ENCODE results near the gene ELOVL5.

ELOVL5 gene

DNA sequence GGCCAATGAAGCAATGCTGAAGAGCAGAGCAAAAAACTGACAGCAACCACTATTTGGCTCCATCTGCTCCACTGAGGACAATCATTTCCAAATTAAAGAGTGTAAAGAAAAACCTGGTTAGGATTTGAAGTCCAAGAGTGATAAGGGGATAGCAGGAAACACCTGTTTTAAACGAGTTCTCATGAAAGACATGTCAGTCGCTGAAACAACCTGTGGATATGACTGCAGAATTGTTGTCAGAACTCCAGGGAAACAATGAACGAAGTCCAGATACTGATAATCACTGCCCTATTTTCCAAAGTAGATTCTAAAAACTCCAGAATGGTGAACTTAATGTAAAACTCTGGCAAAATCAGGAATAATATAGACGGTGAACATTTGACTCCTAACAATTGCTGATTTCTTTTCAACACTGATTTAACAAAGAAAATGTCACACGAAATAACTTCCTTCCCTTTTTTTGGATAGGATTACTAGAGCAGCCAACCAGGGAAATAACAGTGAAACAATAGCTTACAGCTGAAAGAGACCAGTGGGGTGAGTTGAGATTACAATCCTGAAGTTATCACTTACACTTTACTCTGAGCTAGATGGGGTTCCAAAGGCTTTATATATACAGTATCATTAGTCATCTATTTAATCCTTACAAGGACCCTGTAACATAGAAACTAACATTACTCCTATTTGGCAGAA, 83.7 kb downstream of the ELOVL5 start:
- Histone ChIP-seq H3K36me3 (ENCODE audit: control insufficient read depth in 5 of 5, insufficient read depth in 5 of 5, low read length in 5 of 5) (peaks cover 38 to 81% (median 56%) of the 10 kb centered on the region in 5 donors), H3K4me1 (ENCODE audit: control insufficient read depth in 5 of 5, insufficient read depth in 5 of 5, low read length in 5 of 5) (peaks cover 0 to 27% (median 19%) of the 10 kb centered on the region in 5 donors), H3K27ac (ENCODE audit: low read depth, low read length) (peak overlapping the region; percentile 82), H3K4me3 (ENCODE audit: low read depth in 1 of 5, low read length in 5 of 5) (no peak overlapping the region), H3K9ac (ENCODE audit: low read length in 5 of 5) (peak overlapping the region in 1 of 5 donors; percentile 70), H3K27me3 (ENCODE audit: control insufficient read depth in 5 of 5, insufficient read depth in 4 of 5, low read length in 5 of 5) (no peaks in the 10 kb centered on the region), H3K9me3 (ENCODE audit: control insufficient read depth in 5 of 5, low read length in 5 of 5) (no peaks in the 10 kb centered on the region)

DNA sequence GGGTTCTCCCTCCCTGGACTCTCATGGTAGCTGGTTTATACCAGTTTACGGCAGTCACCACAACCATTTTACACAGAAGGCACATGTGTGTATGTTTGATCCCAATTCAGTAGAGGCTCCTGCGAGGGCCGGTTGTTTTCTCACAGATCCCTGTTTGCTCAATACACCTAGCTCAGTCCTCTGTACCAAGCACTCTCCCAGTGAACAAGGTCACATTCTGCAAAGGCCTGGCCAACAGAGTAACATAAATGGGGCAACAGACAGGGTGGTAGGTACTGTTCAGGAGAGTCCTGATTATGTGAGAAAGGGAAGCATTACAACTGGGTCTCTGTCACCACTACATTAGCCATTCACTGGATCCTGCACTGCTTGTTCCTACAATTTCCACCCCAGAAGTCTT, 84.4 kb downstream of the ELOVL5 start:
- no peaks in the 10 kb centered on the region for H3K27me3 ChIP-seq (ENCODE audit: control insufficient read depth in 5 of 5, insufficient read depth in 4 of 5, low read length in 5 of 5)
- no peak overlapping the region for H3K4me3 ChIP-seq (ENCODE audit: low read depth in 1 of 5, low read length in 5 of 5)
- peak overlapping the region; percentile 82 for H3K27ac ChIP-seq (ENCODE audit: low read depth, low read length)
- H3K9ac ChIP-seq (ENCODE audit: low read length in 5 of 5): peak overlapping the region in 3 of 5 donors; percentile 9 to 70 (median 21)
- H3K4me1 ChIP-seq (ENCODE audit: control insufficient read depth in 5 of 5, insufficient read depth in 5 of 5, low read length in 5 of 5): peaks cover 0 to 27% (median 19%) of the 10 kb centered on the region in 5 donors
- H3K36me3 ChIP-seq (ENCODE audit: control insufficient read depth in 5 of 5, insufficient read depth in 5 of 5, low read length in 5 of 5): peaks cover 36 to 79% (median 51%) of the 10 kb centered on the region in 5 donors
- H3K9me3 ChIP-seq (ENCODE audit: control insufficient read depth in 5 of 5, low read length in 5 of 5): no peaks in the 10 kb centered on the region

- Histone ChIP-seq H3K9ac (ENCODE audit: low read length in 5 of 5) (peak overlapping the region in 2 of 5 donors; percentile 9 to 70), H3K36me3 (ENCODE audit: control insufficient read depth in 5 of 5, insufficient read depth in 5 of 5, low read length in 5 of 5) (peaks cover 35 to 79% (median 49%) of the 10 kb centered on the region in 5 donors), H3K27me3 (ENCODE audit: control insufficient read depth in 5 of 5, insufficient read depth in 4 of 5, low read length in 5 of 5) (no peaks in the 10 kb centered on the region), H3K4me1 (ENCODE audit: control insufficient read depth in 5 of 5, insufficient read depth in 5 of 5, low read length in 5 of 5) (peaks cover 0 to 27% (median 19%) of the 10 kb centered on the region in 5 donors), H3K9me3 (ENCODE audit: control insufficient read depth in 5 of 5, low read length in 5 of 5) (no peaks in the 10 kb centered on the region), H3K27ac (ENCODE audit: low read depth, low read length) (peak overlapping the region; percentile 82), H3K4me3 (ENCODE audit: low read depth in 1 of 5, low read length in 5 of 5) (no peak overlapping the region)
Observed at GRCh38 chr6:53263917-53264316, 84.8 kb downstream of the ELOVL5 start.

- peaks cover 0 to 18% (median 10%) of the 10 kb centered on the region in 5 donors for H3K4me1 ChIP-seq (ENCODE audit: control insufficient read depth in 5 of 5, insufficient read depth in 5 of 5, low read length in 5 of 5)
- H3K9ac ChIP-seq (ENCODE audit: low read length in 5 of 5): no peak overlapping the region
- no peaks in the 10 kb centered on the region for H3K27me3 ChIP-seq (ENCODE audit: control insufficient read depth in 5 of 5, insufficient read depth in 4 of 5, low read length in 5 of 5)
- no peak overlapping the region for H3K27ac ChIP-seq (ENCODE audit: low read depth, low read length)
- no peaks in the 10 kb centered on the region for H3K9me3 ChIP-seq (ENCODE audit: control insufficient read depth in 5 of 5, low read length in 5 of 5)
- H3K36me3 ChIP-seq (ENCODE audit: control insufficient read depth in 5 of 5, insufficient read depth in 5 of 5, low read length in 5 of 5): peaks cover 13 to 54% (median 26%) of the 10 kb centered on the region in 5 donors
- peak overlapping the region in 1 of 5 donors; percentile 10 for H3K4me3 ChIP-seq (ENCODE audit: low read depth in 1 of 5, low read length in 5 of 5)
Observed at GRCh38 chr6:53259860-53260580, 88.7 kb downstream of the ELOVL5 start.

DNA sequence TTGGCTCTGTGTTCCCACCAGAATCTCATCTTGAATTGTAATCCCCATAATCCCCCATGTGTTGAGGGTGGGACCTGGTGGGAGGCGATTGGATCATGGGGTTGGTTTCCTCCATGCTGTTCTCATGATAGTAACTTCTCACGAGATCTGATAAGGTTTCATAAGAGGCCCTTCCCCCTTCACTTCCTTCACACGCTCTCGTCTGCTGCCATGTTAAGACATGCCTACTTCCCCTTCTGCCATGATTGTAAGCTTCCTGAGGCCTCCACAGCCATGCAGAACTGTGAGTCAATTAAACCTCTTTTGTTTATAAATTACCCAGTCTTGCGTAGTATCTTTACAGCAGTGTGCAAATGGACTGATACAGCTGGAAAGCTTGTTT, 90.0 kb downstream of the ELOVL5 start:
- H3K27me3 ChIP-seq (ENCODE audit: control insufficient read depth in 5 of 5, insufficient read depth in 4 of 5, low read length in 5 of 5): no peaks in the 10 kb centered on the region
- H3K36me3 ChIP-seq (ENCODE audit: control insufficient read depth in 5 of 5, insufficient read depth in 5 of 5, low read length in 5 of 5): peaks cover 9 to 47% (median 26%) of the 10 kb centered on the region in 5 donors
- no peaks in the 10 kb centered on the region for H3K9me3 ChIP-seq (ENCODE audit: control insufficient read depth in 5 of 5, low read length in 5 of 5)
- H3K27ac ChIP-seq (ENCODE audit: low read depth, low read length): no peak overlapping the region
- H3K9ac ChIP-seq (ENCODE audit: low read length in 5 of 5): no peak overlapping the region
- no peak overlapping the region for H3K4me3 ChIP-seq (ENCODE audit: low read depth in 1 of 5, low read length in 5 of 5)
- peaks cover 0 to 5% (median 0%) of the 10 kb centered on the region in 5 donors for H3K4me1 ChIP-seq (ENCODE audit: control insufficient read depth in 5 of 5, insufficient read depth in 5 of 5, low read length in 5 of 5)

DNA sequence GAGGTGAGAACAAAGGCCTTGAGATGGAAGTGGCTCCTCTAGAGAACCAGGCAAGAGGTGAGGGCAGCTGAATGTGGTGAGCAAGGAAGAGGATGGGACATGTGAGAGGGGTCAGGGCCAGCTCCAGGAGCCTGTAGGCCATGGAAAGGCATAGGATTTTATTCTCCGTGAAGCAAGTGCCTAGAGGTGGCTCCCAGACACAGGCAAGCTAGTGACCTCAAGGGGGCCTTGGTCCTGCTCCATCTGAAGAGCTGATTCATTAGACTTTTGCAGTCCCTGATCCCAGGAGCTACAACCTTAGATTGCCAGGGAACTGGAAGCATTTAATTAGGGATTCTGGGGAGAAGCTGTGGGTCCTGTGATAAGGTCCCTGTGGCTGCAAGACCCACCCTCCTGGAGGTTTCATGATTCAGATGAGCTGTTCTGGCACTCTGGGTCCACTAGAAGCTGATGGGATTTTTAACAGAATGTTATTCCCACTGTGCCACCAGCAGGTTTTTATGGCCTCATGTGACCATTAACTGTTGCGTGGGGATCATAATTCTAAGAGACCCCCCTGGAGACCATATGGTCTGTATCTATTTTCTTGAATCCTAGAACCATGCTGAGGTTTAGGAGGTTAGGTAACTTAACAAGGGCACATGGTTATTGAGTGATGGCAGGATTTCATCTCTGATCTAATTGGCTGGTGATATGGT, 90.5 kb downstream of the ELOVL5 start:
- no peak overlapping the region for H3K4me3 ChIP-seq (ENCODE audit: low read depth in 1 of 5, low read length in 5 of 5)
- no peak overlapping the region for H3K9ac ChIP-seq (ENCODE audit: low read length in 5 of 5)
- H3K36me3 ChIP-seq (ENCODE audit: control insufficient read depth in 5 of 5, insufficient read depth in 5 of 5, low read length in 5 of 5): peaks cover 9 to 42% (median 26%) of the 10 kb centered on the region in 5 donors
- no peak overlapping the region for H3K27ac ChIP-seq (ENCODE audit: low read depth, low read length)
- peaks cover 0 to 3% (median 0%) of the 10 kb centered on the region in 5 donors for H3K4me1 ChIP-seq (ENCODE audit: control insufficient read depth in 5 of 5, insufficient read depth in 5 of 5, low read length in 5 of 5)
- H3K9me3 ChIP-seq (ENCODE audit: control insufficient read depth in 5 of 5, low read length in 5 of 5): no peaks in the 10 kb centered on the region
- H3K27me3 ChIP-seq (ENCODE audit: control insufficient read depth in 5 of 5, insufficient read depth in 4 of 5, low read length in 5 of 5): no peaks in the 10 kb centered on the region

DNA sequence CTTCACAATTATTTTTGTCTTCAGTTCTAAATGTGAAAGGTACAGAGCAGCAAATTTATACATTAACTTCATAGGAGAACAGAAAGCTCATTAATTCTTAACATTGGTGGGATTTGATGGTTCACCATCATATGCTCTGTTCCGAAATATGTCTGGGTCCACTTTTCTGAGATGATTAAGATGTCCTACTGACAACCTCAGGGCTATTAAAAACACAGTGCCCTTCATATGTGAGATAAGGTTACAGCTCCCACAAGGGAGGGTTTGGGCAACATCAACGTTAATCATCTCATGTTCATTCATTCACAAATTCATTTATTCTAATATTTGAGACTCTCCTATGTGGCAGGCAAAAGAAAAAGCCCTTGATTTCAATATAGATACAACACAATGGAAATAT, 91.2 kb downstream of the ELOVL5 start:
- no peak overlapping the region for H3K27ac ChIP-seq (ENCODE audit: low read depth, low read length)

DNA sequence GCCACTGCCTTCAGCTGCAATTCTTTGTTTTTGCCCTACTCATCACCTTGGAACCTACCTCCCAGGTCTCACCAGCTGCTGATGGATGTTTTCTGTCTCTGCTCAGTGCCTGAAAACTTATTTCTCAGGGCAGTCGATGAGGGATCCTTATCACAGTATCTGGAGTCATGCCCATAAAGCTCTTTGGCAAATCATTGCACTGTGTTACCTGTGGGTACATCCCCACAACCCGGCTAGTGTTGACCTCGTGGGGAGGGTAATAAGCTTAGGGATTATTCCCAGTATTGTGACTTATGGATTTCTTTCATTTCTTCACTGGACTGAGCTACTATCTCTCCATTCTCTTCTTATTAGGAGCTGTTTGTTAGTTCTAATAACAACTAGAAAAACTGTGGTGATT, 91.7 kb downstream of the ELOVL5 start:
- Histone ChIP-seq H3K9me3 (ENCODE audit: control insufficient read depth in 5 of 5, low read length in 5 of 5) (no peaks in the 10 kb centered on the region), H3K9ac (ENCODE audit: low read length in 5 of 5) (no peak overlapping the region), H3K27ac (ENCODE audit: low read depth, low read length) (no peak overlapping the region), H3K27me3 (ENCODE audit: control insufficient read depth in 5 of 5, insufficient read depth in 4 of 5, low read length in 5 of 5) (no peaks in the 10 kb centered on the region), H3K4me3 (ENCODE audit: low read depth in 1 of 5, low read length in 5 of 5) (no peak overlapping the region), H3K4me1 (ENCODE audit: control insufficient read depth in 5 of 5, insufficient read depth in 5 of 5, low read length in 5 of 5) (peaks cover 0 to 6% (median 3%) of the 10 kb centered on the region in 5 donors), H3K36me3 (ENCODE audit: control insufficient read depth in 5 of 5, insufficient read depth in 5 of 5, low read length in 5 of 5) (peaks cover 5 to 36% (median 22%) of the 10 kb centered on the region in 5 donors)

More for the DNA sequence above, 91.2 kb downstream of the ELOVL5 start:
- Histone ChIP-seq H3K27me3 (ENCODE audit: control insufficient read depth in 5 of 5, insufficient read depth in 4 of 5, low read length in 5 of 5) (no peaks in the 10 kb centered on the region), H3K4me1 (ENCODE audit: control insufficient read depth in 5 of 5, insufficient read depth in 5 of 5, low read length in 5 of 5) (peaks cover 0 to 3% (median 0%) of the 10 kb centered on the region in 5 donors), H3K4me3 (ENCODE audit: low read depth in 1 of 5, low read length in 5 of 5) (no peak overlapping the region), H3K9me3 (ENCODE audit: control insufficient read depth in 5 of 5, low read length in 5 of 5) (no peaks in the 10 kb centered on the region), H3K9ac (ENCODE audit: low read length in 5 of 5) (no peak overlapping the region), H3K36me3 (ENCODE audit: control insufficient read depth in 5 of 5, insufficient read depth in 5 of 5, low read length in 5 of 5) (peaks cover 9 to 39% (median 26%) of the 10 kb centered on the region in 5 donors)

GRCh38 chr6:53252177-53252692, 96.5 kb downstream of the ELOVL5 start:
- Histone ChIP-seq H3K9ac (ENCODE audit: low read length in 5 of 5) (no peak overlapping the region), H3K4me1 (ENCODE audit: control insufficient read depth in 5 of 5, insufficient read depth in 5 of 5, low read length in 5 of 5) (peaks cover 10 to 25% (median 20%) of the 10 kb centered on the region in 5 donors), H3K27me3 (ENCODE audit: control insufficient read depth in 5 of 5, insufficient read depth in 4 of 5, low read length in 5 of 5) (no peaks in the 10 kb centered on the region), H3K9me3 (ENCODE audit: control insufficient read depth in 5 of 5, low read length in 5 of 5) (no peaks in the 10 kb centered on the region), H3K4me3 (ENCODE audit: low read depth in 1 of 5, low read length in 5 of 5) (no peak overlapping the region), H3K36me3 (ENCODE audit: control insufficient read depth in 5 of 5, insufficient read depth in 5 of 5, low read length in 5 of 5) (no peaks in the 10 kb centered on the region), H3K27ac (ENCODE audit: low read depth, low read length) (peak overlapping the region; percentile 89)

Measured in subcutaneous abdominal adipose tissue (tissue), 5 donors.